NB4 (cell line): ENCODE measurements around the gene NR1H3.

ENCODE experiments used
- DNase-seq: peaks from one replicate; pipeline ENCODE4 v3.0.0; 2010; ENCODE audit warnings: low read depth
- H3K4me3 ChIP-seq: one replicate; pipeline ENCODE4 v1.5.1; 2011; ENCODE audit warnings: mild to moderate bottlenecking, low read depth, low read length, moderate library complexity
- MYC ChIP-seq: IDR thresholded peaks from 2 replicates; pipeline ENCODE4 v1.6.1; 2011; ENCODE audit warnings: low read depth, low read length
- POLR2A ChIP-seq: IDR thresholded peaks from 2 replicates; pipeline ENCODE4 v1.6.1; 2011; ENCODE audit warnings: mild to moderate bottlenecking; ENCODE audit not compliant: insufficient read length; ENCODE audit errors: extremely low read depth
- TF ChIP-seq, protein P1 (sequence below): IDR thresholded peaks from 2 replicates; pipeline ENCODE4 v1.6.1; 2011; ENCODE audit warnings: low read depth, low read length
- TF ChIP-seq, protein P2 (sequence below): IDR thresholded peaks from one replicate; pipeline ENCODE4 v1.5.1; 2012; ENCODE audit warnings: low read depth, low read length

The NR1H3 gene

GRCh38 chr11:47288066-47288465 is 30.3 kb downstream of the NR1H3 start:
- DNase-seq = no peak
- no peak overlapping the region for H3K4me3 ChIP-seq
- TF ChIP-seq, protein P1, sequence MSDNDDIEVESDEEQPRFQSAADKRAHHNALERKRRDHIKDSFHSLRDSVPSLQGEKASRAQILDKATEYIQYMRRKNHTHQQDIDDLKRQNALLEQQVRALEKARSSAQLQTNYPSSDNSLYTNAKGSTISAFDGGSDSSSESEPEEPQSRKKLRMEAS = no peak
- TF ChIP-seq, protein P2, sequence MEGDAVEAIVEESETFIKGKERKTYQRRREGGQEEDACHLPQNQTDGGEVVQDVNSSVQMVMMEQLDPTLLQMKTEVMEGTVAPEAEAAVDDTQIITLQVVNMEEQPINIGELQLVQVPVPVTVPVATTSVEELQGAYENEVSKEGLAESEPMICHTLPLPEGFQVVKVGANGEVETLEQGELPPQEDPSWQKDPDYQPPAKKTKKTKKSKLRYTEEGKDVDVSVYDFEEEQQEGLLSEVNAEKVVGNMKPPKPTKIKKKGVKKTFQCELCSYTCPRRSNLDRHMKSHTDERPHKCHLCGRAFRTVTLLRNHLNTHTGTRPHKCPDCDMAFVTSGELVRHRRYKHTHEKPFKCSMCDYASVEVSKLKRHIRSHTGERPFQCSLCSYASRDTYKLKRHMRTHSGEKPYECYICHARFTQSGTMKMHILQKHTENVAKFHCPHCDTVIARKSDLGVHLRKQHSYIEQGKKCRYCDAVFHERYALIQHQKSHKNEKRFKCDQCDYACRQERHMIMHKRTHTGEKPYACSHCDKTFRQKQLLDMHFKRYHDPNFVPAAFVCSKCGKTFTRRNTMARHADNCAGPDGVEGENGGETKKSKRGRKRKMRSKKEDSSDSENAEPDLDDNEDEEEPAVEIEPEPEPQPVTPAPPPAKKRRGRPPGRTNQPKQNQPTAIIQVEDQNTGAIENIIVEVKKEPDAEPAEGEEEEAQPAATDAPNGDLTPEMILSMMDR = no peak
- TF ChIP-seq MYC (no peak), POLR2A (no peak)

DNA sequence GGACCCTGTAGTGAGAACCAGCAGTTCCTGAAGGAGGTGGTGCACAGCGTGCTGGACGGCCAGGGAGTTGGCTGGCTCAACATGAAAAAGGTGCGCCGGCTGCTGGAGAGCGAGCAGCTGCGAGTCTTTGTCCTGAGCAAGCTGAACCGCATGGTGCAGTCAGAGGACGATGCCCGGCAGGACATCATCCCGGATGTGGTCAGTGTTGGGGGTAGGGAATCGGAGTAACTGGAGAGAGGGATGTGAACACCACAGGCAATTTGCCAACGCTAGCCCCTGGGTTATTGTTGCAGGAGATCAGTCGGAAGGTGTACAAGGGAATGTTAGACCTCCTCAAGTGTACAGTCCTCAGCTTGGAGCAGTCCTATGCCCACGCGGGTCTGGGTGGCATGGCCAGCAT is 32.1 kb downstream of the NR1H3 start:
- no peak for DNase-seq
- no peak for TF ChIP-seq POLR2A
- TF ChIP-seq MYC = no peak
- TF ChIP-seq, protein P2 = no peak
- TF ChIP-seq, protein P1 = no peak
- no peak overlapping the region for H3K4me3 ChIP-seq

- TF ChIP-seq POLR2A = no peak
- no peak for TF ChIP-seq MYC
- TF ChIP-seq, protein P1 = no peak
- no peak overlapping the region for H3K4me3 ChIP-seq
- no peak for DNase-seq
These were observed 37.6 kb downstream of the NR1H3 start for GRCh38 chr11:47295385-47295784.

GRCh38 chr11:47296045-47296444 is 38.2 kb downstream of the NR1H3 start:
- TF ChIP-seq, protein P2 = no peak
- TF ChIP-seq POLR2A = no peak
- TF ChIP-seq, protein P1 = no peak
- no peak for TF ChIP-seq MYC
- DNase-seq = no peak
- no peak overlapping the region for H3K4me3 ChIP-seq

DNA sequence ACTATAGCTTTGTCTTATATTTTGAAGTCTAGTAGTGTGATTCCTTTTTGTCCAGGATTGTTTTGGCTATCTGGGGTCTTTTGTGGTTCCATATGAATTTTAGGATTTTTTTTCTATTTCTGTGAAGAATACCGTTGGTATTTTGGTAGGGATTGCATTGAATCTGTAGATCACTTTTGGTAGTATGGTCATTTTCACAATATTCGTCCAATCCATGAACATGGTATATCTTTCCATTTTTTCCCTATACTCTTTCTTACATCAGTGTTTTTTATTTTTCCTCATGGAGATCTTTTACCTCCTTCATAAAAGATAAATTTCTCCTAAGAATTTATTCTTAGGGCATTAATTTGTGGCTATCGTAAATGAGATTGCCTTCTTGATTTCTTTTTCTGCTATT is 41.3 kb downstream of the NR1H3 start:
- DNase-seq = no peak

DNA sequence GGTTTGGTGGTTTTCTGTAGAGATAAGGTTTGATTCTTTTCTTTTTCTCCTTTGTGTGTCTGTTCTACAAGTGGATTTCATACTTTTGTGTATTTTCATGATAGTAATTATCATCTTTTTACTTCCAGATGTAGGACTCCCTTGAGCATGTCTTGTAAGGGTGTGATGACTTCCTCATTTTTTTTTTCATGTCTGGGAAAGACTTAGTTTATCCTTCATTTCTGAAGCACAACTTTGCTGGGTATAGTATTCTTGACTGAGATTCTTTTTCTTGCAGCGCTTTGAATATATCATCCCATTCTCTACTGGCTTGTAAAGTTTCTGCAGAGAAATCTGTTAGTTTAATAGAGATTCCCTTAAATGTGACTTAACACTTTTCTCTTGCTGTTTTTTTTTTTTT is 45.1 kb downstream of the NR1H3 start:
- no peak overlapping the region for H3K4me3 ChIP-seq
- no peak for DNase-seq
- TF ChIP-seq MYC (no peak), POLR2A (no peak)
- TF ChIP-seq, protein P2 = no peak
- TF ChIP-seq, protein P1 = no peak

More for the DNA sequence above, 41.3 kb downstream of the NR1H3 start:
- TF ChIP-seq POLR2A (no peak), MYC (no peak)
- TF ChIP-seq, protein P1 = no peak
- TF ChIP-seq, protein P2 = no peak
- H3K4me3 ChIP-seq = no peak overlapping the region
